Coronary artery (tissue), 2 donors: ENCODE data around the gene IQCK.

Source experiments
- DNase-seq: peaks from one replicate; pipeline ENCODE4 v3.0.0-alpha.2; 2017; ENCODE audit warnings: low spot score
- H3K27ac ChIP-seq, 2 donors: fragments of 200-600 bp; sonication (generic); one replicate each; pipeline ENCODE4 v1.5.1; 2016 to 2019
- H3K4me3 ChIP-seq: fragments of 200-600 bp; sonication (generic); 2 replicates; pipeline ENCODE4 v1.5.1; 2016; ENCODE audit warnings: mild to moderate bottlenecking, moderate library complexity
- TF ChIP-seq, protein P1 (sequence below): fragments of 200-600 bp; sonication (generic); IDR thresholded peaks from one replicate; pipeline ENCODE4 v1.5.1; 2019; ENCODE audit warnings: antibody characterized with exemption

Gene IQCK

DNA sequence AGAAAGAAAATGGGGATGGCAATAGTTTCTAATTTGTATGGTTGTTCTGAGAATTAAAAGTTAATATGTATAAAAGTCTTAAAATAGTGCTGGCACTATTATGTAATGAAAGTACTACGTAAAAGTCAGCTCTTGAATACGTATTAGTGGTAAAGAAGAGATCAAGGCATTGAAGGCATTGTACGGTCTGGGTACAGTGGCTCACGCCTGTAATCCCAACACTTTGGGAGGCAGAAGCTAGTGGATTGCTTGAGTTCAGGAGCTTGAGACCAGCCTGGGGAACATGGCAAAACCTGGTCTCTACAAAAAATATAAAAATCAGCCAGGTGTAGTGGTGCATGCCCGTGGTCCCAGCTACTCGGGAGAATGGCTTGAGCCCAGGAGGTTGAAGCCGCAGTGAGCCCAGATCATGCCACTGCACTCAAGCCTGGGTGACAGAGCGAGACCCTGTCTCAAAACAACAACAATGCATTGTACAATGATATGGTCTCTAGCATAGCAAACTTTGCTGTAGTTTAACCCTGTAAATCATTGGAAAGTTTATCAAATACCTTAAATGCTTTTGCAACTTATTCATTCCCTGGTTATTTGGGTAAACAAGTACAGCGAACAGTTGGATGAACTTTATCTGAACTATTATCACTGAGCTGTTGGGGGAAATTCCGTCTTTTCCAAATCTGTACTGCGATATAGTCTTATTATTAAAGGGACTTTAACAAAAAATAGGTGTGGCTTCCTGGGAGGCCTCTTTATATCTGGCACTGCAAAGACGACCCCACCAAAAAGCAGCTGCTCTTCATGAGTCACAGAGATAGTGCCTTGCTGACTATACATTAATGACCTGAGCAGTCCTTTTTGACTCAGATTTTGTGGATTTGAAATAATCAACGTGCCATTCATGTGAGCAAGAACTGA is 93.0 kb downstream of the IQCK start:
- no peak for DNase-seq
- no peak overlapping the region for H3K4me3 ChIP-seq
- no peak overlapping the region for H3K27ac ChIP-seq
- TF ChIP-seq, protein P1, sequence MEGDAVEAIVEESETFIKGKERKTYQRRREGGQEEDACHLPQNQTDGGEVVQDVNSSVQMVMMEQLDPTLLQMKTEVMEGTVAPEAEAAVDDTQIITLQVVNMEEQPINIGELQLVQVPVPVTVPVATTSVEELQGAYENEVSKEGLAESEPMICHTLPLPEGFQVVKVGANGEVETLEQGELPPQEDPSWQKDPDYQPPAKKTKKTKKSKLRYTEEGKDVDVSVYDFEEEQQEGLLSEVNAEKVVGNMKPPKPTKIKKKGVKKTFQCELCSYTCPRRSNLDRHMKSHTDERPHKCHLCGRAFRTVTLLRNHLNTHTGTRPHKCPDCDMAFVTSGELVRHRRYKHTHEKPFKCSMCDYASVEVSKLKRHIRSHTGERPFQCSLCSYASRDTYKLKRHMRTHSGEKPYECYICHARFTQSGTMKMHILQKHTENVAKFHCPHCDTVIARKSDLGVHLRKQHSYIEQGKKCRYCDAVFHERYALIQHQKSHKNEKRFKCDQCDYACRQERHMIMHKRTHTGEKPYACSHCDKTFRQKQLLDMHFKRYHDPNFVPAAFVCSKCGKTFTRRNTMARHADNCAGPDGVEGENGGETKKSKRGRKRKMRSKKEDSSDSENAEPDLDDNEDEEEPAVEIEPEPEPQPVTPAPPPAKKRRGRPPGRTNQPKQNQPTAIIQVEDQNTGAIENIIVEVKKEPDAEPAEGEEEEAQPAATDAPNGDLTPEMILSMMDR: no peak

DNA sequence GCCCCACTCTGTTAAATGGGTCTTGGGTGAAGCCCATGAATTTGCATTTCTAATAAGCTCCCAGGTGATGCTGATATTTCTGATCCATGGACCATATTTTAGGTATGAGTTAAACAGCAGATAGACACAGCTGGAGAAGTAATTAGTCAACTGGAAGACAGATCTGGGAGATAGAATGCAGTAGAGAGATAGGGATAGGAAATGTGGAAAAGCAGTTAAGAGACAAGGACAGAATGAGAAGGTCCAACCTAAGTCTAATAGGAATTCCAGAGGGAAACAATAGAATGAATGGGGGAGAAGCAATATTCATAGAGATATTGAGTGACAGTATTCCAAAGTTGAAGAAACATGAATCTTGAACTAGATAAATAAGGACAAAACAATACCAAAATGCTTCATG is 94.9 kb downstream of the IQCK start:
- TF ChIP-seq, protein P1: no peak
- no peak for DNase-seq
- no peak overlapping the region for H3K4me3 ChIP-seq
- no peak overlapping the region for H3K27ac ChIP-seq

DNA sequence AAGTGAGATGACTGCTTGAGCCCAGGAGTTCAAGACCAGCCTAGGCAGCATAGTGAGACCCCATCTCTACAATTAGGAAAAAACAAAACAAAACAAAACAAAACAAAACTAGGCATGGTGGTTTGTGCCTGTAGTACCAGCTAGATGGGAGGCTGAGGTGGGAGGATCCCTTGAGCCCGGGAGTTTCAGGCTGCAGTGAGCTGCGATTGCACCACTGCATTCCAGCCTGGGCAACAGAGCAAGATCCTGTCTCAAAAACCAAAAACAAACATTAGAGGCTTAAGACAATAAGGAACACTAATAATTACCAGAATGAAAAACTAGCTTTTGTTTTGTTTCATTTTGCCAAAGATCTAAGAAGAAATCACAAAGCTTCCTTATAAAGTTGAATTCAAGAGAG is 97.3 kb downstream of the IQCK start:
- H3K27ac ChIP-seq: no peak overlapping the region
- TF ChIP-seq, protein P1: no peak
- no peak for DNase-seq
- no peak overlapping the region for H3K4me3 ChIP-seq

DNA sequence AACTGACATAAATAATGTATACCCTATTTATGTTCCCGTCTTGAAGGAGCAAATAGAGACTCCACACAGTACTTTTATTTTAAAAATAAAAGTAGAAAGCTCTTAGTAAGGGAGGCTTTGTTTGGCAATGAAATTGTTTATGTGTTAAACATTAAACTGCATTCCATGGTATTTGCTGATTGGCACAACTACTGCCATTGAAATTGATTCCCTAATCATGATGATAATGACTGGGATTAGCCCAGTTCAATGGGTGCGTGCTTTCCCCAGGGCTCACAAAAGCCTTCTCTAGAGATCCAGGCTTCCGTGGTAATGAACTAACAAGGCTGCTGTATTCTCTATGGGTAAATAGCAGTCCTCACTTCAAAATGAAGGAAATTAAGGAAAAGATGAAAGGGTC is 99.1 kb downstream of the IQCK start:
- DNase-seq: no peak
- TF ChIP-seq, protein P1: no peak
- Histone ChIP-seq H3K4me3 (no peak overlapping the region), H3K27ac (no peak overlapping the region)

DNA sequence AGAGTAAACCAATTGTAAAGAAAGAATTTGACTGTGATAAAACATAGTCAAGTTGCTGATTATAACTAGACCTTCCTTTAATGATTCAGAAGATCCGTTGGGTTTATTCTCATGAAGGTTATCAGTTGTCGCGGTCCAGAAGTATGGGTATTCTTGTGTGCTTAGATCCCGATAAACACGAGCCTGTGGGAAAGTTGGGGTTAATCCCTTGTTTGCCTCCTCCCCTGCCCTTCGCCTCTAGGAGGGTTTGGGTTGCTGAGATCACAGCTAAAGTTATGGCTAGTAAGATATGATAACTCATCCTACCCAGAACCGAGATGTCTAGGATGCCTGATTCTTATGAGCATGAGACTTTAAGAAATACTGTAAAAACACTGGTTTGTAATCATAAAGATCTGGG is 99.8 kb downstream of the IQCK start:
- TF ChIP-seq, protein P1: no peak
- no peak for DNase-seq
- Histone ChIP-seq H3K4me3 (no peak overlapping the region), H3K27ac (no peak overlapping the region)

DNA sequence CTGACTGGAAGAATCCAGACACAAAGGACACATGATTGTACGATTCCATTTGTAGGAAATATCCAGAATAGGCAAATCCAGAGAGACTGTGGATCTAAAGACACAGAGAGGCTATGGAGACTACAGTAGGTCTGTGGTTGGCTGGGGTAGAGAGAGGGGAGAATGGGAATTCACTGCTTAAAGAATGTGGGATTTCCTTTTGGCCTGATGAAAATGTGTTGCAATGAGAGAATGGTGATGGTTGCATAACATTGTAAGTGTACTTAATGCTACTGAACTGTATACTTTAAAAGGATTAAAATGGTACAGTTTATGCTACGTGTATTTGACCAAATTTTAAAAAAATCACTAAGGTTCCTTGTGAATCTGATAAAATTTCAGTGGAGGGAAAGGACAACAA is 104.5 kb downstream of the IQCK start:
- no peak overlapping the region for H3K4me3 ChIP-seq
- TF ChIP-seq, protein P1: no peak
- H3K27ac ChIP-seq: no peak overlapping the region
- DNase-seq: no peak

DNA sequence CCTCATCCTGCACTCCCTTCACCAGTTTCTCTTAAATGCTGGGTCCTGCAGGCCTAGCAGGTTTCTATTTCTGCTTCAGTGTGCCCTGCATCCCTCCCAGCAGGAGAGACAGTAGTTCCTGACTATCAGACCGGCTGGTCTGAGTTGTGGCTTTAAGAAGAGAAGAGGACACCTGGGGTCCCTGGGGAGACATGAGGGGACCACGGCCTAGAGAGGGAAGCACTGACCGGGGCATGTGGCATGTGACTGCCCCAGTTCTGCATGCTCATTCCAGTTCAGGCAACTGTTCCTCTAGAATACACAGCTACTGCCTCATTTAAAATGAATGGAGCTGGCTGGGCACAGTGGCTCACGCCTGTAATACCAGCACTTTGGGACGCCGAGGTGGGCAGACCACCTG is 105.3 kb downstream of the IQCK start:
- no peak overlapping the region for H3K27ac ChIP-seq
- DNase-seq: no peak
- H3K4me3 ChIP-seq: no peak overlapping the region
- TF ChIP-seq, protein P1: no peak
